HG02623 (cell line): ENCODE measurements around the gene IL4I1.

ENCODE experiments used
- ATAC-seq: cut with Tn5 transposase; IDR thresholded peaks from one replicate; pipeline ENCODE4 v1.9.1; 2021; ENCODE audit warnings: moderate library complexity; ENCODE audit not compliant: unreplicated experiment

IL4I1 gene

GRCh38 chr19:49924004-49924880 is 27.6 kb upstream of the IL4I1 start:
- ATAC-seq, result no peak

GRCh38 chr19:49923055-49924003 is 26.6 kb upstream of the IL4I1 start:
- ATAC-seq, result no peak

- ATAC-seq, result no peak
Observed at GRCh38 chr19:49921871-49922795, 25.4 kb upstream of the IL4I1 start.

- ATAC-seq, result no peak
Observed at GRCh38 chr19:49920624-49921363, 24.1 kb upstream of the IL4I1 start.

- ATAC-seq, result no peak
Observed at GRCh38 chr19:49918089-49918488, 21.4 kb upstream of the IL4I1 start.

- no peak for ATAC-seq
Observed at GRCh38 chr19:49916839-49917733, 20.4 kb upstream of the IL4I1 start.

GRCh38 chr19:49915271-49915670 is 18.6 kb upstream of the IL4I1 start:
- ATAC-seq, result no peak

GRCh38 chr19:49913720-49914119 is 17.0 kb upstream of the IL4I1 start:
- ATAC-seq, result no peak

- ATAC-seq, result no peak
Observed at GRCh38 chr19:49912965-49913685, 16.4 kb upstream of the IL4I1 start.

- ATAC-seq, result no peak
Observed at GRCh38 chr19:49911381-49912145, 14.9 kb upstream of the IL4I1 start.

GRCh38 chr19:49910179-49910578 is 13.5 kb upstream of the IL4I1 start:
- ATAC-seq, result no peak

- no peak for ATAC-seq
Observed at GRCh38 chr19:49908480-49909420, 12.1 kb upstream of the IL4I1 start.

- ATAC-seq, result no peak
Observed at GRCh38 chr19:49907745-49908446, 11.2 kb upstream of the IL4I1 start.

- no peak for ATAC-seq
Observed at GRCh38 chr19:49906879-49907564, 10.3 kb upstream of the IL4I1 start.

GRCh38 chr19:49904136-49904535 is 7.4 kb upstream of the IL4I1 start:
- no peak for ATAC-seq
